Activated CD4-positive, alpha-beta memory T cell treated with anti-CD3 and anti-CD28 coated beads, Interleukin-2, amount 10 ng/mL, durations not matched to agents 7 days and 5 days (primary cell): ENCODE data around the gene NDRG2. TPM values are rescaled to one million over a fixed set of nuclear protein-coding genes. Genes with fewer than 3 reads are reported as not detected.
"Not testable (repeated sequence)": the region's sequence is repeated elsewhere in the genome, so short reads cannot be mapped to it uniquely, and the experiment has no call there.

Source experiments
- CTCF ChIA-PET: fragments of 350-600 bp; sonication (Branson Sonifier 250); formaldehyde crosslinking; loops from one replicate; lab custom pipeline; 2021; ENCODE audit warnings: antibody characterized with exemption, inconsistent platforms; lab: Charles Lee
- POLR2A ChIA-PET: fragments of 350-600 bp; sonication (Branson Sonifier 250); formaldehyde crosslinking; loops from one replicate; lab custom pipeline; 2021; ENCODE audit warnings: antibody characterized with exemption; lab: Charles Lee
- DNase-seq: peaks from one replicate; pipeline ENCODE4 v3.0.0-alpha.2; 2020
- H3K27ac Mint-ChIP-seq: one replicate; pipeline ENCODE4 v1.8.0; 2021; ENCODE audit warnings: mild to moderate bottlenecking, mixed read lengths
- H3K27me3 Mint-ChIP-seq: one replicate; pipeline ENCODE4 v1.8.0; 2021; ENCODE audit warnings: mixed read lengths
- H3K36me3 Mint-ChIP-seq: one replicate; pipeline ENCODE4 v1.8.0; 2021; ENCODE audit warnings: low read depth, mixed read lengths
- H3K4me1 Mint-ChIP-seq: one replicate; pipeline ENCODE4 v1.8.0; 2021; ENCODE audit warnings: mixed read lengths
- H3K4me3 Mint-ChIP-seq: one replicate; pipeline ENCODE4 v1.8.0; 2021; ENCODE audit warnings: mild to moderate bottlenecking, mixed read lengths
- H3K9me3 Mint-ChIP-seq: one replicate; pipeline ENCODE4 v1.8.0; 2021; ENCODE audit warnings: mixed read lengths
- total RNA-seq, 2 experiments: library from RNA; stranded (reverse); gene quantifications; one replicate each; pipeline ENCODE4 v1.2.3, GENCODE V29; 2021

The NDRG2 gene
- total RNA-seq, 2 experiments from 2014 or later = 8.3 to 8.5 TPM

DNA sequence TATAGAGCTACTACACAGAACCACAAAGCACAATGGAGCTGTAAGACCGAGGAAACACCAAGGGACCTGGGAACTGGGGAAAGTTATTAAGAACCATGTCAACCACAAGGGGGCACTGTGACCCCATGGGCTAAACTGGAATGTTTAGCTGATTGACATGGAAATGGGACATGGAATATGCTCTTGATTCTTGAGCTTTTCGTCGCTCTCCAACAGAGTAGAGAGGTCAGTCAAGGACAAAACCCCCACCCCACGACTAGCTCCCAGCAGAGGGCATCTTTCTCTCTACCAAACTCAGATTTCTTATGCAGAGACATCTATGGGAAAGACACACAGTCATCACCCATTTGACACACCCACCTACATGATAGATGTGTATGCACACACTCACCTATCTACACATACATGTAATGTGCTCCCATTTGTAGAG lies 10.1 kb downstream of the NDRG2 start:
- ChIA-PET POLR2A (interaction anchor here (0.6 to 2.4 kb wide), 11 partner anchors 16 to 257 kb away, joined by 3 to 23 read pairs (median 4); no protein-coding TSS in a partner anchor), CTCF (interaction anchor here (0.7 to 5.3 kb wide), 37 partner anchors 9 to 463 kb away, joined by 3 to 137 read pairs (median 9); partner anchors contain the start of genes RNASE13, RNASE8, SLC39A2 and TMEM253)
- no peak overlapping the region for H3K4me3 Mint-ChIP-seq
- no peaks in the 10 kb centered on the region for H3K4me1 Mint-ChIP-seq
- no peak overlapping the region for H3K27ac Mint-ChIP-seq
- H3K9me3 Mint-ChIP-seq = no peaks in the 10 kb centered on the region
- H3K36me3 Mint-ChIP-seq = no peaks in the 10 kb centered on the region
- H3K27me3 Mint-ChIP-seq = peaks cover 19% of the 10 kb centered on the region
- peak; percentile 79 for DNase-seq

DNA sequence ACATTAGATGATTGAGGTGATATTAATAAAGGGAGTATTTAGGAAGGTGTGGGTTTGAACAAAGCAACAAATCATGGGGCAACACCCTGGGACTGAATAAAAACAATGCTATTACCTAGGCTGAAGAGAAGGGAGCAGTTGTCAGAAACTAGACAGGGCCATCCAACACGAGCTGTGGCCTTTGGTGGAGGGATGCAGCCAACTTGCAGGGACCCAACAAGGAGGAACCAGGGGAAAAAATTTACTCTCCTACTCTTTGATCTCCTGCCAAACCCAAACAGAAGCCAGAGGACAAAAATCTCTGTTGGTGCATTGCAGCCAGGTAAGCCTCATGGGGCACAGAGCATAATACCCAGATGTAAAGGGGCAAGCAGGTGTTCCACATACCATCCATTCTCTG lies 13.7 kb downstream of the NDRG2 start:
- Mint-ChIP-seq H3K4me3 (no peak overlapping the region), H3K27me3 (peaks cover 19% of the 10 kb centered on the region)

GRCh38 chr14:21009721-21010120 lies 15.1 kb downstream of the NDRG2 start:
- DNase-seq, H3K4me3 Mint-ChIP-seq, POLR2A ChIA-PET, H3K27ac Mint-ChIP-seq, H3K4me1 Mint-ChIP-seq, H3K36me3 Mint-ChIP-seq, H3K9me3 Mint-ChIP-seq: not testable (repeated sequence)
- CTCF ChIA-PET = interaction anchor here (1.1 to 3.4 kb wide), 4 partner anchors 35 to 95 kb away, joined by 3 to 13 read pairs (median 4); no protein-coding TSS in a partner anchor
- H3K27me3 Mint-ChIP-seq = peaks cover 19% of the 10 kb centered on the region

More for the DNA sequence above, 13.7 kb downstream of the NDRG2 start:
- Mint-ChIP-seq H3K4me1 (no peaks in the 10 kb centered on the region), H3K36me3 (no peaks in the 10 kb centered on the region), H3K27ac (no peak overlapping the region), H3K9me3 (no peaks in the 10 kb centered on the region)
- POLR2A ChIA-PET = no interaction called here
- DNase-seq = no peak
- CTCF ChIA-PET = interaction anchor here (1.5 to 3.4 kb wide), 7 partner anchors 14 to 94 kb away, joined by 3 to 16 read pairs (median 10); no protein-coding TSS in a partner anchor

- DNase-seq = no peak
- no peaks in the 10 kb centered on the region for H3K36me3 Mint-ChIP-seq
- peaks cover 2% of the 10 kb centered on the region for H3K4me1 Mint-ChIP-seq
- H3K9me3 Mint-ChIP-seq = no peaks in the 10 kb centered on the region
- H3K4me3 Mint-ChIP-seq = no peak overlapping the region
- ChIA-PET POLR2A (no interaction called here), CTCF (interaction anchor here (1.4 to 6.4 kb wide), 5 partner anchors 10 to 100 kb away, joined by 4 to 61 read pairs (median 5); partner anchors contain the start of gene RNASE13)
- no peak overlapping the region for H3K27ac Mint-ChIP-seq
- no peaks in the 10 kb centered on the region for H3K27me3 Mint-ChIP-seq
Observed at GRCh38 chr14:21003788-21004346, 21.0 kb downstream of the NDRG2 start.

DNA sequence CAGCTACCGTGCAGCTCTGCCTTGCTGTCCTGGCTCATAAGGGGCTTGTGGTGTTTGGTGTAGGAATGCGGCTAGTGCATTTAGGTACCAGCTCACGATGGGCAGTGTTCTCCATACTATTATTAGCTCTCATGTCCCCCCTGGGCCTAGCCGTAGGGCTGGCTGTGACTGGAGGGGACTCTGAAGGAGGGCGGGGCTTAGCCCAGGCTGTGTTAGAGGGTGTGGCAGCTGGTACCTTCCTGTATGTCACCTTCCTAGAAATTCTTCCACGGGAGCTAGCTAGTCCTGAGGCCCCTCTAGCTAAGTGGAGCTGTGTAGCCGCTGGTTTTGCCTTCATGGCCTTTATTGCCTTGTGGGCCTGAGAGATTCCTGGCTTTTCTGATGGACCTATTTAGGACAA lies 23.6 kb downstream of the NDRG2 start:
- POLR2A ChIA-PET = no interaction called here
- DNase-seq = no peak
- H3K27ac Mint-ChIP-seq = no peak overlapping the region
- H3K4me1 Mint-ChIP-seq = peaks cover 4% of the 10 kb centered on the region
- no peak overlapping the region for H3K4me3 Mint-ChIP-seq
- peaks cover 15% of the 10 kb centered on the region for H3K36me3 Mint-ChIP-seq
- no peaks in the 10 kb centered on the region for H3K9me3 Mint-ChIP-seq
- CTCF ChIA-PET = interaction anchor here (3.2 to 6.4 kb wide), 2 partner anchors 13 to 30 kb away, joined by 12 to 61 read pairs; no protein-coding TSS in a partner anchor
- H3K27me3 Mint-ChIP-seq = no peaks in the 10 kb centered on the region

DNA sequence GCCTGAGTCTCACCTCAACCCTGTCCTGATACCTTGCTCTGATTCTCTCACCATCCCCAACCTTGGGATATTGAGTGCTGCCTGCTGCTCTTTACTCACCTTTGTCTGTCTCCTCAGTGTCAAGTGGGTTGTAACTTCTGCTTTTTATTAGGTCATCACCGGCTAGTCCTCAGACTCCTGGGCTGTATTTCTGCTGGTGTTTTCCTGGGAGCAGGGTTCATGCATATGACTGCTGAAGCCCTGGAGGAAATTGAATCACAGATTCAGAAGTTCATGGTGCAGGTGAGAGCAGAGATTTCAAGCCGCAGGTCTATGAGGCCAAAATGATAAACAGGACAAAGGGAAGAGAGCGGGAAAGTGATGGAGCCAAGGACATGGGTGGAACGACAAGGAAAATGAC lies 25.3 kb downstream of the NDRG2 start:
- H3K4me1 Mint-ChIP-seq = peaks cover 9% of the 10 kb centered on the region
- peaks cover 31% of the 10 kb centered on the region for H3K36me3 Mint-ChIP-seq
- no peak overlapping the region for H3K4me3 Mint-ChIP-seq
- H3K9me3 Mint-ChIP-seq = no peaks in the 10 kb centered on the region
- CTCF ChIA-PET = interaction anchor here (1.3 to 3.2 kb wide), 3 partner anchors 15 to 93 kb away, joined by 4 to 18 read pairs (median 12); no protein-coding TSS in a partner anchor
- DNase-seq = no peak
- no peak overlapping the region for H3K27ac Mint-ChIP-seq
- POLR2A ChIA-PET = no interaction called here
- no peaks in the 10 kb centered on the region for H3K27me3 Mint-ChIP-seq

GRCh38 chr14:20998674-20999366 lies 26.0 kb downstream of the NDRG2 start, which contains the start of gene SLC39A2:
Gene SLC39A2 (plus strand): TSS chr14:20999293. CDS start chr14:20999447, 154 bp downstream.
- no peak within 1 kb of the TSS for H3K27ac Mint-ChIP-seq
- ChIA-PET POLR2A (interaction anchor here (1.4 kb wide), 1 partner anchor 16 kb away, joined by 4 read pairs; no protein-coding TSS in a partner anchor), CTCF (interaction anchor here (0.9 to 3.2 kb wide), 4 partner anchors 16 to 94 kb away, joined by 3 to 18 read pairs (median 8); no protein-coding TSS in a partner anchor)
- no peak for DNase-seq
- H3K4me3 Mint-ChIP-seq = no peak within 1 kb of the TSS
- H3K36me3 Mint-ChIP-seq = peaks cover 37% of the 10 kb centered on the region
- H3K27me3 Mint-ChIP-seq = no peaks in the 10 kb centered on the region
- peaks cover 13% of the 10 kb centered on the region for H3K4me1 Mint-ChIP-seq
- H3K9me3 Mint-ChIP-seq = no peaks in the 10 kb centered on the region

DNA sequence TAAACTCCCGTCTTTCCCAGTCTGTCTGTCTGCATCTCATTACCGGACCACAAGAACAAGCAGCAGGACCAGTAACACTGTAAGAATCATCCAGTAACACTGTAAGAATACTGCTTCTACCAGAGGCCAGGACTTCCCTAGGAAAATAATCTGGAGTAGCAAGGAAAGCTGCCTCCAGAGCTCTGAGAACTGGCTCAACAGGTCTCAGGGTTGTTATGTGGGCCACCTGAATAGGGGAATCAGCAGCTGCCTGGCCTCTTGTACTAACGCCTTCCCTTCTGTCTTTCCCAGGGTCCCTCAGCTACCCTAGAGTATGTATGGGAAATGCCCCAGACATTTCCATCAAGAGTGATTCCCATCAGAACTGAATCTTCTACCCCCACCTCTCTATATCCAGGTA lies 26.7 kb downstream of the NDRG2 start:
- ChIA-PET POLR2A (interaction anchor here (1.4 kb wide), 1 partner anchor 17 kb away, joined by 4 read pairs; no protein-coding TSS in a partner anchor), CTCF (interaction anchor here (0.9 to 3.2 kb wide), 4 partner anchors 17 to 106 kb away, joined by 3 to 18 read pairs (median 9); no protein-coding TSS in a partner anchor)
- Mint-ChIP-seq H3K4me3 (no peak overlapping the region), H3K36me3 (peaks cover 41% of the 10 kb centered on the region), H3K27ac (no peak overlapping the region), H3K27me3 (no peaks in the 10 kb centered on the region), H3K4me1 (peaks cover 15% of the 10 kb centered on the region), H3K9me3 (no peaks in the 10 kb centered on the region)
- no peak for DNase-seq

- H3K27ac Mint-ChIP-seq = no peak overlapping the region
- no peak for DNase-seq
- no peaks in the 10 kb centered on the region for H3K9me3 Mint-ChIP-seq
- no peaks in the 10 kb centered on the region for H3K27me3 Mint-ChIP-seq
- ChIA-PET POLR2A (interaction anchor here (1.4 kb wide), 1 partner anchor 17 kb away, joined by 4 read pairs; no protein-coding TSS in a partner anchor), CTCF (interaction anchor here (0.7 to 2.8 kb wide), 7 partner anchors 14 to 180 kb away, joined by 3 to 18 read pairs (median 4); no protein-coding TSS in a partner anchor)
- H3K4me1 Mint-ChIP-seq = peaks cover 18% of the 10 kb centered on the region
- peaks cover 46% of the 10 kb centered on the region for H3K36me3 Mint-ChIP-seq
- H3K4me3 Mint-ChIP-seq = no peak overlapping the region
Observed at GRCh38 chr14:20997564-20997963, 27.3 kb downstream of the NDRG2 start.

DNA sequence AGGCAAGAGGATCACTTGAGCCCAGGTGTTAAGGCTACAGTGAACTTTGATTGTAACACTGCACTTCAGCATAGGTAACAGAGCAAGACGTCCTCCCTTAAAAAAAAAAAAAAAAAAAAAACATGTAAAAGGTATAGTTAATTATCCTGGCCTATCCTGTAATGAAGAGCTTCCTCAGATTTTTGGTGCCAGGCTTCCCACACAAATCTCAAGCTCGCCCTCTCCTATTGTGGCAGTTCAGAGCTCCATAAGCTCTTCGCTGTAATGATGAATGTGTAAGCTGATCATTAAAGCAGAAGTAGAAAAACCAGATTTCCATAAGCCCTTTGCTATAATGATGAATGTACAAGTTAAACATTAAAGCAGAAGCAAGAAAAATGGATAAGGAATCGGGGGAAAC lies 27.7 kb downstream of the NDRG2 start:
- POLR2A ChIA-PET = no interaction called here
- DNase-seq = no peak
- H3K27ac Mint-ChIP-seq = no peak overlapping the region
- H3K27me3 Mint-ChIP-seq = no peaks in the 10 kb centered on the region
- peaks cover 20% of the 10 kb centered on the region for H3K4me1 Mint-ChIP-seq
- no peak overlapping the region for H3K4me3 Mint-ChIP-seq
- no peaks in the 10 kb centered on the region for H3K9me3 Mint-ChIP-seq
- CTCF ChIA-PET = interaction anchor here (0.7 to 1.8 kb wide), 5 partner anchors 14 to 179 kb away, joined by 3 to 6 read pairs (median 4); no protein-coding TSS in a partner anchor
- peaks cover 51% of the 10 kb centered on the region for H3K36me3 Mint-ChIP-seq

DNA sequence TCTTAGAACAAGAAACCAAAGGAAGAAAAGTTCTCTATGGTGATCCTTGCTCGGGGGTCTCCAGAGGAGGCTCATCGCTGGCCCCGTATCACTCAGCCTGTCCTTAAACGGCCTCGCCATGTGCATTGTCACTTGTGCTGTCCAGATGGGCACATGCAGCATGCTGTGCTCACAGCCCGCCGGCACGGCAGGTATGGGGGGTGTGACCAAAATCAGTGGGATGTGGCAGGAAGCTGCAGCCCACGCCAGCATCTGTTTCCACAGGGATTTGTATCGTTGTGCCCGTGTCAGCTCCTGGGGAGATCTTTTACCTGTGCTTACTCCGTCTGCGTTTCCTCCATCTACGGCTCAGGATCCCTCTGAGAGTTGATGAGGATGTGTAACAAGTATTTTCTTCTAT lies 28.3 kb downstream of the NDRG2 start:
- H3K4me1 Mint-ChIP-seq = peaks cover 26% of the 10 kb centered on the region
- H3K27me3 Mint-ChIP-seq = no peaks in the 10 kb centered on the region
- POLR2A ChIA-PET = interaction anchor here (1.0 kb wide), 1 partner anchor 108 kb away, joined by 3 read pairs; no protein-coding TSS in a partner anchor
- peaks cover 55% of the 10 kb centered on the region for H3K36me3 Mint-ChIP-seq
- CTCF ChIA-PET = interaction anchor here (1.0 to 1.8 kb wide), 3 partner anchors 18 to 108 kb away, joined by 4 to 6 read pairs (median 4); no protein-coding TSS in a partner anchor
- H3K4me3 Mint-ChIP-seq = no peak overlapping the region
- no peaks in the 10 kb centered on the region for H3K9me3 Mint-ChIP-seq
- H3K27ac Mint-ChIP-seq = no peak overlapping the region
- no peak for DNase-seq

- Mint-ChIP-seq H3K27me3 (no peaks in the 10 kb centered on the region), H3K4me1 (peaks cover 57% of the 10 kb centered on the region), H3K36me3 (peaks cover 38% of the 10 kb centered on the region), H3K27ac (peak within 1 kb of the TSS; percentile 81), H3K4me3 (peak within 1 kb of the TSS; percentile 93), H3K9me3 (no peaks in the 10 kb centered on the region)
- ChIA-PET CTCF (interaction anchor here (1.4 to 3.4 kb wide), 3 partner anchors 19 to 103 kb away, joined by 3 to 19 read pairs (median 14); no protein-coding TSS in a partner anchor), POLR2A (interaction anchor here (1.0 kb wide), 1 partner anchor 113 kb away, joined by 4 read pairs; no protein-coding TSS in a partner anchor)
- DNase-seq = peak; percentile 90
Observed at GRCh38 chr14:20989787-20990600, 34.9 kb downstream of the NDRG2 start, which contains the start of gene METTL17. Gene METTL17 (plus strand): TSS chr14:20989980. CDS start chr14:20990003, 23 bp downstream.
